Measurements from ENCODE around the gene TNPO1. TPM values are rescaled to one million over a fixed set of nuclear protein-coding genes. Genes with fewer than 3 reads are reported as not detected.

Gene TNPO1
- total and polyA plus RNA-seq, 2 donors (not counting 1 experiment from before 2014, with no cell fraction given), result 93.7 to 226 TPM

DNA sequence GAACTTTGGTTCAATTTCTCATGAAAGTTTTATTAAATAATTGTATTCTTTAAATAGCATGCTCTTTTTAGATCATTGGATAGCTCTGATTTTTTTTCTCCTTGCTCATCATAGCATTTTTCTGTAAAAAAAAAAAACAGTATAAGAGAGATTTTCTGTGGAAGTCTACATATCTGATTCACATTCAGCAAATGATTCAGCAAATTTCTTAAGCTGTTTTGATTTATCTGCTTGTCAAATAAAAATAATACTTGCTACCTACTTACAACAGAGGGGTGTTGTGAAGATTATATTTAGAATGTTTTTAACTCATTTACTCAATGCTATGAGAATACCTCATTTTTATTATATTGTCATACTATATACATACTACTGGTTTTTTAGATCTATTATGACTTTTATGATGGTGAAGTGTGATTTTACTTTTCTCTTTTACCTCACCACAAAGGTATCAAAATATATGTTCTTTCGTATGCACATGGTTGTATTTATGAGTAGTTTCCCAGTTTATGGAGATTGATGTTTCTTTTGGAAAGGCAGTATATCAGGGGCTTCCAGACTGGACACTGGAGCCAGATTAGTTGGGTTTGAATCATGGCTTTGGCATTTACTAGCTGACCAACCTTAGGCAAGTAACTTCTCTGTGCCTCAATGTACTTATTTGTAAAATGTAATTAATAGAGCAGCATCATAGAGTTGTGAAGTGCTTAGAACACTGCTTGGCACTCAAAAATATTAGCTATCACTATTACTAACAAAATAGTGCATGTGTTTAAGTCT lies 25.5 kb downstream of the TNPO1 start:
- Histone ChIP-seq H3K79me2 (ENCODE audit: control insufficient read depth, insufficient read depth, low read length) (peaks cover 52% of the 10 kb centered on the region), H3K9me3 (ENCODE audit: control insufficient read depth, insufficient read depth, low read depth, low read length) (no peaks in the 10 kb centered on the region), H3K4me3 (replicated peaks in 1 of 4; ENCODE audit: control extremely low read depth in 1 of 4, insufficient read depth in 1 of 4, low read depth in 3 of 4, low read length in 4 of 4) (no peak overlapping the region), H3K4me1 (ENCODE audit: control insufficient read depth, extremely low read depth, insufficient read depth, low read length) (peaks cover 3% of the 10 kb centered on the region), H3K27ac (ENCODE audit: insufficient read depth, low read length) (no peak overlapping the region), H3K27me3 (ENCODE audit: control insufficient read depth, insufficient read depth, low read length) (no peaks in the 10 kb centered on the region), H3K9ac (ENCODE audit: insufficient read depth, low read length) (no peak overlapping the region), H2AFZ (ENCODE audit: low read length) (no peak overlapping the region), H3K36me3 (ENCODE audit: control insufficient read depth, insufficient read depth, low read length) (no peaks in the 10 kb centered on the region), H4K20me1 (ENCODE audit: control insufficient read depth, extremely low read depth, insufficient read depth, low read length) (no peaks in the 10 kb centered on the region), H3K4me2 (ENCODE audit: extremely low read depth, insufficient read depth, low read length) (no peak overlapping the region)
- TF ChIP-seq EZH2 (IDR thresholded peaks at IDR 0.05; ENCODE audit: low read length, missing control alignments) (no peak), CTCF (conservative IDR thresholded peaks at IDR 0.05 in 1 of 2, IDR thresholded peaks at IDR 0.05 in 1 of 2; ENCODE audit: low read depth in 1 of 2, low read length in 2 of 2) (no peak)
- DNase-seq (ENCODE audit: low read depth in 2 of 2), result peak in 1 of 2 donors; percentile 67

DNA sequence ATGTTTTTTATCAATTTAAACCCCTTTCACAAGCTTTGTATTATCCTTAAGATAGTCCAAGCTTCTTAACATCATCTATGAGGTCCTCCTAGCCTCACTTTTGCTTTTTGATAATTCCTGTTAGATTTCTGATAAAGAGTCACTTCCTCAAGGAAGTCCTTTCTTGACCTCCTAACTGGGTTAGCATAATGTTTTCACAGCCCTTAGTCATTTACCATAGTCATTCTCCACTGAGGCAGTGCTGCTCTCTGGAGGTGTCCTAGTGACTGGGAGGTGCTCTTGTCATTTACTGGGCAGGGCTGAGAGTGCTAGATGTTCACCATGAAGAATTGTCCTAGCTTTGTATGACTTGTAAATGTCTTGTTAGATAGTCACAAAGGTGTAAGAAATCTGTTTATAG lies 26.4 kb downstream of the TNPO1 start:
- Histone ChIP-seq H3K27me3 (ENCODE audit: control insufficient read depth, insufficient read depth, low read length) (no peaks in the 10 kb centered on the region), H3K36me3 (ENCODE audit: control insufficient read depth, insufficient read depth, low read length) (no peaks in the 10 kb centered on the region), H3K27ac (ENCODE audit: insufficient read depth, low read length) (no peak overlapping the region), H3K4me2 (ENCODE audit: extremely low read depth, insufficient read depth, low read length) (no peak overlapping the region), H3K4me3 (replicated peaks in 1 of 4; ENCODE audit: control extremely low read depth in 1 of 4, insufficient read depth in 1 of 4, low read depth in 3 of 4, low read length in 4 of 4) (no peak overlapping the region), H4K20me1 (ENCODE audit: control insufficient read depth, extremely low read depth, insufficient read depth, low read length) (no peaks in the 10 kb centered on the region), H3K9me3 (ENCODE audit: control insufficient read depth, insufficient read depth, low read depth, low read length) (no peaks in the 10 kb centered on the region), H3K79me2 (ENCODE audit: control insufficient read depth, insufficient read depth, low read length) (peaks cover 58% of the 10 kb centered on the region), H3K4me1 (ENCODE audit: control insufficient read depth, extremely low read depth, insufficient read depth, low read length) (peaks cover 9% of the 10 kb centered on the region), H3K9ac (ENCODE audit: insufficient read depth, low read length) (no peak overlapping the region), H2AFZ (ENCODE audit: low read length) (no peak overlapping the region)
- DNase-seq (ENCODE audit: low read depth in 2 of 2), result peak in 1 of 2 donors; percentile 42
- TF ChIP-seq EZH2 (IDR thresholded peaks at IDR 0.05; ENCODE audit: low read length, missing control alignments), result no peak
- TF ChIP-seq CTCF (conservative IDR thresholded peaks at IDR 0.05 in 1 of 2, IDR thresholded peaks at IDR 0.05 in 1 of 2; ENCODE audit: low read depth in 1 of 2, low read length in 2 of 2), result no peak

GRCh38 chr5:72844218-72844603 lies 27.8 kb downstream of the TNPO1 start:
- Histone ChIP-seq H2AFZ (ENCODE audit: low read length) (no peak overlapping the region), H3K4me1 (ENCODE audit: control insufficient read depth, extremely low read depth, insufficient read depth, low read length) (peaks cover 9% of the 10 kb centered on the region), H3K27me3 (ENCODE audit: control insufficient read depth, insufficient read depth, low read length) (no peaks in the 10 kb centered on the region), H3K79me2 (ENCODE audit: control insufficient read depth, insufficient read depth, low read length) (peaks cover 67% of the 10 kb centered on the region), H3K36me3 (ENCODE audit: control insufficient read depth, insufficient read depth, low read length) (no peaks in the 10 kb centered on the region), H4K20me1 (ENCODE audit: control insufficient read depth, extremely low read depth, insufficient read depth, low read length) (no peaks in the 10 kb centered on the region), H3K27ac (ENCODE audit: insufficient read depth, low read length) (no peak overlapping the region), H3K9ac (ENCODE audit: insufficient read depth, low read length) (no peak overlapping the region), H3K4me3 (replicated peaks in 1 of 4; ENCODE audit: control extremely low read depth in 1 of 4, insufficient read depth in 1 of 4, low read depth in 3 of 4, low read length in 4 of 4) (no peak overlapping the region), H3K9me3 (ENCODE audit: control insufficient read depth, insufficient read depth, low read depth, low read length) (no peaks in the 10 kb centered on the region), H3K4me2 (ENCODE audit: extremely low read depth, insufficient read depth, low read length) (no peak overlapping the region)
- TF ChIP-seq CTCF (conservative IDR thresholded peaks at IDR 0.05 in 1 of 2, IDR thresholded peaks at IDR 0.05 in 1 of 2; ENCODE audit: low read depth in 1 of 2, low read length in 2 of 2) (no peak), EZH2 (IDR thresholded peaks at IDR 0.05; ENCODE audit: low read length, missing control alignments) (no peak)
- no peak for DNase-seq (ENCODE audit: low read depth in 2 of 2)
